DOHH2 (cell line): ENCODE results near the gene YWHAE.
A peak's percentile ranks its signal among the peaks of the same experiment; 100 is the strongest.

ENCODE experiments used
- H3F3A ChIP-seq: fragments of 200-600 bp; sonication (generic), shearing (Covaris generic); 2 replicates; pipeline ENCODE4 v1.6.0; 2016; ENCODE audit warnings: antibody characterized with exemption, mild to moderate bottlenecking; ENCODE audit not compliant: control insufficient read depth, insufficient read depth
- H3K27ac ChIP-seq: fragments of 200-600 bp; sonication (generic); 2 replicates; pipeline ENCODE4 v1.5.1; 2014; ENCODE audit warnings: low read depth, mild to moderate bottlenecking, low read length, moderate library complexity
- H3K27me3 ChIP-seq: fragments of 200-600 bp; sonication (generic); 2 replicates; pipeline ENCODE4 v1.6.1; 2014; ENCODE audit warnings: mild to moderate bottlenecking, low read length, mixed read lengths; ENCODE audit not compliant: control insufficient read depth
- H3K36me3 ChIP-seq: fragments of 200-600 bp; sonication (generic); 2 replicates; pipeline ENCODE4 v1.6.1; 2014; ENCODE audit warnings: mild to moderate bottlenecking, low read length, moderate library complexity, mixed read lengths; ENCODE audit not compliant: control insufficient read depth
- H3K4me1 ChIP-seq: fragments of 200-600 bp; sonication (generic); 2 replicates; pipeline ENCODE4 v1.6.1; 2014; ENCODE audit warnings: mild to moderate bottlenecking, low read length, mixed read lengths; ENCODE audit not compliant: control insufficient read depth
- H3K4me2 ChIP-seq: fragments of 200-600 bp; sonication (generic); 2 replicates; pipeline ENCODE4 v1.6.0; 2014; ENCODE audit warnings: mild to moderate bottlenecking, low read length, moderate library complexity
- H3K4me3 ChIP-seq: fragments of 200-600 bp; sonication (generic); 2 replicates; pipeline ENCODE4 v1.5.1; 2014; ENCODE audit warnings: mild to moderate bottlenecking, low read length, mixed read lengths
- H3K79me2 ChIP-seq: fragments of 200-600 bp; sonication (generic); 2 replicates; pipeline ENCODE4 v1.6.1; 2014; ENCODE audit warnings: mild to moderate bottlenecking, low read length, mixed read lengths; ENCODE audit not compliant: control insufficient read depth
- H3K9me2 ChIP-seq: fragments of 200-600 bp; sonication (generic); replicated peaks from 2 replicates; pipeline ENCODE4 v1.6.1; 2014; ENCODE audit warnings: mild to moderate bottlenecking, low read length, mixed read lengths; ENCODE audit not compliant: control insufficient read depth
- H3K9me3 ChIP-seq: fragments of 200-600 bp; sonication (generic); 2 replicates; pipeline ENCODE4 v1.6.1; 2014; ENCODE audit warnings: antibody characterized with exemption, low read length, mixed read lengths; ENCODE audit not compliant: control insufficient read depth, insufficient read depth
- H4K20me1 ChIP-seq: fragments of 200-600 bp; sonication (generic); 2 replicates; pipeline ENCODE4 v1.6.0; 2014; ENCODE audit warnings: low read depth, mild to moderate bottlenecking, antibody characterized with exemption, low read length, moderate library complexity; ENCODE audit not compliant: control insufficient read depth, insufficient read depth
- EZH2phosphoT487 ChIP-seq: fragments of 200-600 bp; sonication (generic); IDR thresholded peaks from 2 replicates; pipeline ENCODE4 v1.6.1; 2017; ENCODE audit warnings: borderline replicate concordance, mild to moderate bottlenecking, antibody characterized with exemption, low read length, moderate library complexity, mixed read lengths
- TF ChIP-seq, protein P1 (sequence below): fragments of 200-600 bp; sonication (generic); IDR thresholded peaks from one replicate; pipeline ENCODE4 v1.5.1; 2014; ENCODE audit warnings: antibody characterized with exemption, mild to moderate bottlenecking, low read depth, low read length; ENCODE audit not compliant: poor library complexity, severe bottlenecking

The YWHAE gene

DNA sequence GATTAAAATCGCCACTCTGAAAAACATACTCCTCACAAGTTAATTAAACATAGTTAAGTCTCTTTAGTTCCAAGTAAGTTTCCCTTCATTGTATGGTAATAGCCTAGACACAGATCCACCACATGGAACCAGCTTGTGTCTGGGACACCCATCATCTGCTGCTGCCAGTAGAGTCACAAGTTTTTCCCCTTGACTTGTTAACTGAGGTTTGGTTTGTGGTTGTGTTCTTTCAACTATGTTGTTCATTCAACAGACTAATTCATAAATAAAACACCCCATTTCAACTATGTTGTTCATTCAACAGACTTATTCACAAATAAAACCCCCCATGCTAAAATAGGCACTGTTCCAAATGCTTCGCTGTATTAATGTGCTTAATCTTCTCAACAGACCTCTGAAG lies 24.4 kb downstream of the YWHAE start:
- Histone ChIP-seq H3K36me3 (peaks cover 93% of the 10 kb centered on the region), H3K4me3 (peak overlapping the region; percentile 11; the same call in 1 of the 2 replicates), H3K4me1 (peaks cover 86% of the 10 kb centered on the region), H3K27ac (0 out of 2 replicates have a peak overlapping the region, but pooled peaks have one; percentile 13), H3K27me3 (no peaks in the 10 kb centered on the region), H3K4me2 (peak overlapping the region; percentile 17), H3F3A (peaks cover 36% of the 10 kb centered on the region), H3K9me2 (no peaks in the 10 kb centered on the region), H4K20me1 (peaks cover 90% of the 10 kb centered on the region), H3K9me3 (no peaks in the 10 kb centered on the region), H3K79me2 (peaks cover 100% of the 10 kb centered on the region)
- no peak for TF ChIP-seq EZH2phosphoT487
- TF ChIP-seq, protein P1, sequence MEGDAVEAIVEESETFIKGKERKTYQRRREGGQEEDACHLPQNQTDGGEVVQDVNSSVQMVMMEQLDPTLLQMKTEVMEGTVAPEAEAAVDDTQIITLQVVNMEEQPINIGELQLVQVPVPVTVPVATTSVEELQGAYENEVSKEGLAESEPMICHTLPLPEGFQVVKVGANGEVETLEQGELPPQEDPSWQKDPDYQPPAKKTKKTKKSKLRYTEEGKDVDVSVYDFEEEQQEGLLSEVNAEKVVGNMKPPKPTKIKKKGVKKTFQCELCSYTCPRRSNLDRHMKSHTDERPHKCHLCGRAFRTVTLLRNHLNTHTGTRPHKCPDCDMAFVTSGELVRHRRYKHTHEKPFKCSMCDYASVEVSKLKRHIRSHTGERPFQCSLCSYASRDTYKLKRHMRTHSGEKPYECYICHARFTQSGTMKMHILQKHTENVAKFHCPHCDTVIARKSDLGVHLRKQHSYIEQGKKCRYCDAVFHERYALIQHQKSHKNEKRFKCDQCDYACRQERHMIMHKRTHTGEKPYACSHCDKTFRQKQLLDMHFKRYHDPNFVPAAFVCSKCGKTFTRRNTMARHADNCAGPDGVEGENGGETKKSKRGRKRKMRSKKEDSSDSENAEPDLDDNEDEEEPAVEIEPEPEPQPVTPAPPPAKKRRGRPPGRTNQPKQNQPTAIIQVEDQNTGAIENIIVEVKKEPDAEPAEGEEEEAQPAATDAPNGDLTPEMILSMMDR: no peak

DNA sequence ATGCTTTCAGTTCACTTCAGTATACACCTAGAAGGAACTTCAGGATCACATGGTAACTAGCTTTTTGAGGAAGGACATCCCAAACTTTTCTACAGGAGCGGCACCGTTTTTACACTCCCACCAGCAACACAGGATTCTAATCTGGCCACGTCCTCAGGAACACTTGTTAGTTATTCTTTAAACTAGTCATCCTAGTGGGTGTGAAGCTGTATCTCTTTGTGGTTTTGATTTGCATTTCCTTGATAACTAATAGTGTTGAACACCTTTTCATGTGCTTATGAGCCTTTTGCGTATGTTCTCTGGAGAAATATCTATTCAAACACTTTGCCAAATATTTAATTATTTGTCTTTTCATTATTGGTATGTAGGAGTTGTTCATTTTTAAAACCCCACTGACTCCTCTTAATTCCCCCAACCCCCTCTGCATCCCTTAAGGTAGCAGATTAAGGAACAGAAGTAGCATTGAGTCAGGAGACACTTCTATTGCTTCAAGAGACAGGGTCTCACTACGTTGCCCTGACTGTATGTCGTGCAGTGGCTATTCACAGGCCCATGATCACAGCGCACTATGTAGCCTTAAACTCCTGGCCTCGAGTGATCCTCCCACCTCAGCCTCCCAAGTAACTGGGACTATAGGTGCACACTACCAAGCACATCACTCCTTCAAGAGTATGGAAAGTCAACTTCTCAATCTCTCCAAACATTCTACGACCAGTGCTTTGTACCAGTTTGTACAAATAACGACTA lies 25.4 kb downstream of the YWHAE start:
- Histone ChIP-seq H3K79me2 (peaks cover 100% of the 10 kb centered on the region), H3K4me1 (peaks cover 78% of the 10 kb centered on the region), H3K36me3 (peaks cover 86% of the 10 kb centered on the region), H3K27me3 (no peaks in the 10 kb centered on the region), H3K9me2 (no peaks in the 10 kb centered on the region), H3K4me2 (peak overlapping the region; percentile 17), H3K9me3 (no peaks in the 10 kb centered on the region), H3F3A (peaks cover 34% of the 10 kb centered on the region), H4K20me1 (peaks cover 83% of the 10 kb centered on the region), H3K27ac (no peak overlapping the region), H3K4me3 (peak overlapping the region; percentile 11)
- TF ChIP-seq, protein P1: no peak

DNA sequence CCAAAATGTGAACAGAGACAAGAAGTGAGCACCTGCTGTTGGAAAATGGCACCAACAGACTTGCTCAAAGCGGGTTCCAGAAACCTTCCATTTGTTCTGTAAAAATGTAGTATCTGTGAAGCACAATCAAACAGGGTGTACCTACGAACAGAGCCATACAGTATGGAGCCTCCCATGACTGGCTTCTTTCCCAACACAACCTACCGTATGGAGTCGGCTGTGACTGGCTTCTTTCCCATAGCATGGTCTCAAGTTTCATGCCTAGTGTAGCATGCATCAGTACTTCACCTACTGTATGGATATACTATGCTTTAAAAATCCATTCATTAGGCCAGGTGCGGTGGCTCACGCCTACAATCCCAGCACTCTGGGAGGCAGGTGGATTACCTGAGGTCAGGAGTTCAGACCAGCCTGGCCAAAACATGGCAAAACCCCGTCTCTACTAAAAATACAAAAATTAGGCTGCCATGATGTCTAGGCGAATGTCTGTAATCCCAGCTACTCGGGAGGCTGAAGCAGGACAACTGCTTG lies 26.2 kb downstream of the YWHAE start:
- Histone ChIP-seq H3K9me3 (no peaks in the 10 kb centered on the region), H3F3A (peaks cover 38% of the 10 kb centered on the region), H3K79me2 (peaks cover 100% of the 10 kb centered on the region), H3K36me3 (peaks cover 80% of the 10 kb centered on the region), H3K4me2 (no peak overlapping the region), H3K27me3 (no peaks in the 10 kb centered on the region), H3K9me2 (no peaks in the 10 kb centered on the region), H3K4me3 (no peak overlapping the region), H3K27ac (no peak overlapping the region), H4K20me1 (peaks cover 77% of the 10 kb centered on the region), H3K4me1 (peaks cover 72% of the 10 kb centered on the region)
- TF ChIP-seq, protein P1: no peak
- no peak for TF ChIP-seq EZH2phosphoT487
